PC-9 (cell line): ENCODE measurements around the gene TRPM1. TPM values are rescaled to one million over a fixed set of nuclear protein-coding genes. Genes with fewer than 3 reads are reported as not detected.

Experiments
- BruUV-seq: library from RNA; stranded (reverse); fragments of 400-500 nt; replicated peaks from 2 replicates; lab custom pipeline; 2021; lab: Mats Ljungman, UMichigan
- CTCF ChIA-PET: fragments of 300-600 bp; sonication (Branson Sonifier 250); formaldehyde crosslinking; loops from one replicate; lab custom pipeline; 2022; ENCODE audit warnings: antibody characterized with exemption; lab: Charles Lee
- POLR2A ChIA-PET: fragments of 300-600 bp; sonication (Branson Sonifier 250); formaldehyde crosslinking; loops from one replicate; lab custom pipeline; 2022; ENCODE audit warnings: antibody characterized with exemption; ENCODE audit not compliant: unreplicated experiment; lab: Charles Lee
- DNase-seq, 2 experiments: peaks; one replicate each; pipeline versions ENCODE4 v3.0.0 to v3.0.0-alpha.2; 2015 to 2022; ENCODE audit warnings: mixed read lengths in 1 of 2
- H2AFZ ChIP-seq: fragments of 200-600 bp; sonication (generic); 2 replicates; pipeline ENCODE4 v1.8.1; 2017; ENCODE audit warnings: antibody characterized with exemption
- H3F3A ChIP-seq: fragments of 200-600 bp; sonication (generic); 2 replicates; pipeline ENCODE4 v1.8.1; 2017; ENCODE audit warnings: antibody characterized with exemption, mild to moderate bottlenecking, low read depth; ENCODE audit not compliant: insufficient read depth
- H3K27ac ChIP-seq: fragments of 200-600 bp; sonication (generic); 2 replicates; pipeline ENCODE4 v1.6.1; 2016; ENCODE audit warnings: mixed run types
- H3K27me3 ChIP-seq: fragments of 200-600 bp; sonication (generic); 2 replicates; pipeline ENCODE4 v1.6.1; 2016; ENCODE audit warnings: low read depth, mixed run types; ENCODE audit not compliant: insufficient read depth
- H3K36me3 ChIP-seq: fragments of 200-600 bp; sonication (generic); 2 replicates; pipeline ENCODE4 v1.6.1; 2016; ENCODE audit warnings: low read depth, mixed run types
- H3K4me1 ChIP-seq: fragments of 200-600 bp; sonication (generic); replicated peaks from 2 replicates; pipeline ENCODE4 v1.6.1; 2016; ENCODE audit warnings: mixed run types; ENCODE audit not compliant: insufficient read depth
- H3K4me2 ChIP-seq: fragments of 200-600 bp; sonication (generic); 2 replicates; pipeline ENCODE4 v1.6.1; 2017; ENCODE audit warnings: mixed run types
- H3K4me3 ChIP-seq: fragments of 200-600 bp; sonication (generic); 2 replicates; pipeline ENCODE4 v1.6.1; 2016; ENCODE audit warnings: mixed run types
- H3K79me2 ChIP-seq: fragments of 200-600 bp; sonication (generic); 2 replicates; pipeline ENCODE4 v1.6.1; 2017; ENCODE audit warnings: low read depth, mixed run types
- H3K9me2 ChIP-seq: fragments of 200-600 bp; sonication (generic); 2 replicates; pipeline ENCODE4 v1.8.1; 2017; ENCODE audit warnings: mild to moderate bottlenecking; ENCODE audit not compliant: insufficient read depth
- H3K9me3 ChIP-seq: fragments of 200-600 bp; sonication (generic); 2 replicates; pipeline ENCODE4 v1.8.1; 2016; ENCODE audit warnings: low read depth; ENCODE audit not compliant: insufficient read depth
- H4K20me1 ChIP-seq: fragments of 200-600 bp; sonication (generic); 2 replicates; pipeline ENCODE4 v1.8.1; 2017; ENCODE audit not compliant: insufficient read depth
- CTCF ChIP-seq: fragments of 200-600 bp; sonication (generic); conservative IDR thresholded peaks from 2 replicates; pipeline ENCODE4 v1.6.1; 2017; ENCODE audit warnings: mixed run types, antibody characterized with exemption, mild to moderate bottlenecking, moderate library complexity
- EZH2 ChIP-seq: fragments of 200-600 bp; sonication (generic); IDR thresholded peaks from 2 replicates; pipeline ENCODE4 v1.8.0; 2017; ENCODE audit warnings: antibody characterized with exemption, low read depth
- intact Hi-C: fragments of 100-400 bp; cut with micrococcal nuclease; formaldehyde crosslinking; loops from one replicate; pipeline ENCODE4 v1.10.0; 2022; ENCODE audit not compliant: unreplicated experiment
- total RNA-seq: library from RNA; stranded (reverse); gene quantifications from 2 replicates; pipeline ENCODE4 v1.2.3, GENCODE V29; 2021

TRPM1 gene
- total RNA-seq, 1 experiment from 2014 or later: not detected

DNA sequence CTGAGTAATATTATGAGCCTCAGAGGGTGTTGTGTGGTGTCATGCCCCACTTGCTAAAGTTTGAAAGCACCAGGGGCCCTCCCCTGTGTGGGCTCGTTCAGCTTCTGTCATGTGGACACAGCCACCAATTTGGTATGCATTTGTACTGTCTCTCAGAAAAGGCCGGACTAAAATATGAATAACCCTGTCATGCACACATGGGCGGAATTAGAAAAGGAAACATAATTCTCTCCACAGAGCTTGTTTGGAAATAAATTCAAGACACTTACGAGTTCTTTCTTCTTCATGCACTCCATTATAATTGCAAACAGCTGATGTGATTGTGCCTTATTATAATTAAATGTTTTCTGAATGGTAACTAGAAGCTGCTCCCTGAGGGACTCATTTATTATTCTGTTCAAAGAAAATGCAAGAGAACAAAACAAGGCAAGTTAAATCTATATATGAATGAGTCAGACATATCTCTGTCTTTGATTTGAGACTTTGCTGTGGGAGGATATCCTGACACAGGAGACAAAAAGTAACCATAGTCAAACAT, 39.1 kb downstream of the TRPM1 start:
- no peaks in the 10 kb centered on the region for H3K9me3 ChIP-seq
- no peak overlapping the region for H3K27ac ChIP-seq
- H3K36me3 ChIP-seq: no peaks in the 10 kb centered on the region
- intact Hi-C loops: no loop called here
- no peaks in the 10 kb centered on the region for H3K79me2 ChIP-seq
- no peaks in the 10 kb centered on the region for H3F3A ChIP-seq
- H3K4me3 ChIP-seq: no peak overlapping the region
- no peaks in the 10 kb centered on the region for H3K9me2 ChIP-seq
- CTCF ChIA-PET: no interaction called here
- H3K27me3 ChIP-seq: peaks cover 27% of the 10 kb centered on the region
- no peaks in the 10 kb centered on the region for H3K4me1 ChIP-seq
- H4K20me1 ChIP-seq: no peaks in the 10 kb centered on the region
- no peak for TF ChIP-seq CTCF
- TF ChIP-seq EZH2: no peak
- no peak overlapping the region for H3K4me2 ChIP-seq
- no TSS peak for BruUV-seq
- no peak for DNase-seq
- POLR2A ChIA-PET: no interaction called here
- H2AFZ ChIP-seq: no peak overlapping the region

DNA sequence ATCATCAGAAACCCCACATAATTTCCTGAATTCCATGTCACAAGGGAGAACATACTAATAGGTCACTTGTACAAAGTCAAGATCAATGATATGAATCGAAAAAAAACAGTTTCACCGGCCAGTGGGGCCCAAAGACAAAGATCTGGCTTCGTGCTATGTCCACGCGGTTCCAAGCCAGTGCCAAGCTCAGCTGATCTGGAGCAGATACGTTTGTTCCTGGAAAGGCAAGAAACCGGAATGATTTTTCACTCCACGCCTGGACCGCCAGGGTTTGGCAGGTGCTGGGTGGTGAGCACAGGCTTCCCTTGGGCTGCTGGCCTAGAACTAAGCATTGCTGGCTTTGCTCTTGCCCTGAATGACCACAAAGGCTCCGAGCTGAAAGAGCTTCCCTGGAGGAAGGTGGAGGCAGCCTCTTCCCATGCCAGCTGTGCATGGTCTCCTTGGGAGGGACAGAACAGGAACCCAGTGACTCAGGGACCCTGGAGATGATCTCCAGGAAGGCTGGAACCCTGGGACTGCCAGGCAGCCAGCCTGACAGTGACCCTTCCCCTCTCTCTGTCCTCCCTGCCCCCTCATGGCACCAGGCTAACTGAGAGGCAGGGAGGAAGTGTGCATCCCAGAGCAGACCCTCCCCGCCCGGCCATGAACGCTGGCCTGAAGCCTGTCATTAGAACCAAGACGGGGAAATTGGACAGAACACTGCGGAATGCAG, 40.9 kb downstream of the TRPM1 start:
- H3K27ac ChIP-seq: no peak overlapping the region
- no peaks in the 10 kb centered on the region for H4K20me1 ChIP-seq
- no peaks in the 10 kb centered on the region for H3K9me2 ChIP-seq
- no peak for DNase-seq
- no peaks in the 10 kb centered on the region for H3K79me2 ChIP-seq
- BruUV-seq: no TSS peak
- H3K27me3 ChIP-seq: peaks cover 39% of the 10 kb centered on the region
- no peaks in the 10 kb centered on the region for H3K9me3 ChIP-seq
- no peak overlapping the region for H2AFZ ChIP-seq
- H3K4me2 ChIP-seq: no peak overlapping the region
- ChIA-PET POLR2A (no interaction called here), CTCF (no interaction called here)
- no peaks in the 10 kb centered on the region for H3F3A ChIP-seq
- no peak for TF ChIP-seq CTCF
- TF ChIP-seq EZH2: no peak
- H3K4me3 ChIP-seq: no peak overlapping the region
- intact Hi-C loops: no loop called here
- H3K36me3 ChIP-seq: no peaks in the 10 kb centered on the region
- H3K4me1 ChIP-seq: no peaks in the 10 kb centered on the region

DNA sequence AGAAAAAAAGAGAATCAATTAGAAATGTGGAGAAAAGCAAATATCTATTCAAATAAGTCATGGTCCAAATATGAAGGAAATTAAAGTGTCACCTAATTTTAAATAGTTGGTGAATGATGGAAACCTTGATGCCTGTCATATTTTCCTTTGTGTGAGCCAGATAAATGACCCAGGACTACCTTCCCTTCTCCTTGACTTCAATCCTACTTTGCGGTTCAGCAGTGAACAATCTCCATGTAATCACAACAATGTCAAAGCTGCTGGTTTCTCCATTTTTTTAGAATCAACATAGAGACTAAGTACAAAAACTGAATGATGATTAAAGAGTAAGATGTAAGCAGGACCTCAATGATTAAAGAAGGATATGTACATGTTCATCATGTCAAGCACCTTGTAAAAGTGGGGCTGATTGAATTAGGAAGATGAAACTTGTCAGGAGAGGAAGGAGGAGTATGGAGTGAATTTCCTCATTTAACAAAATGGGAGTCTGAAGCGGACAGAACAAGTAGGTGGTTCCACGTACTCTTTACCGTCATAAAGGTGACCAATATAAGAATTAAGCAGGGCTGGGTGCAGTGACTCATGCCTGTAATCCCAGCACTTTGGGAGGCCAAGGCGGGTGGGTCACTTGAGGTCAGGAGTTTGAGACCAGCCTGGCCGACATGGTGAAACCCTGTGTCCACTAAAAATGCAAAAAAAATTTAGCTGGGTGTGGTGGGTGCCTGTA, 43.1 kb downstream of the TRPM1 start:
- CTCF ChIA-PET: no interaction called here
- no TSS peak for BruUV-seq
- intact Hi-C loops: no loop called here

More for the DNA sequence above, 43.1 kb downstream of the TRPM1 start:
- Histone ChIP-seq H3K4me2 (no peak overlapping the region), H3K27ac (no peak overlapping the region), H3K4me3 (no peak overlapping the region), H4K20me1 (no peaks in the 10 kb centered on the region), H3K9me3 (no peaks in the 10 kb centered on the region), H3K79me2 (no peaks in the 10 kb centered on the region), H3K4me1 (no peaks in the 10 kb centered on the region), H3K9me2 (no peaks in the 10 kb centered on the region), H2AFZ (no peak overlapping the region), H3K27me3 (peaks cover 54% of the 10 kb centered on the region), H3K36me3 (no peaks in the 10 kb centered on the region), H3F3A (no peaks in the 10 kb centered on the region)
- no peak for DNase-seq
- POLR2A ChIA-PET: no interaction called here
- no peak for TF ChIP-seq EZH2
